Suprapubic skin (tissue), 4 donors: ENCODE data around the gene PHF12. TPM values are rescaled to one million over a fixed set of nuclear protein-coding genes. Genes with fewer than 3 reads are reported as not detected.

Source experiments
- DNase-seq, 2 donors: peaks; one replicate each; pipeline ENCODE4 v3.0.0-alpha.2; 2019; ENCODE audit warnings: low spot score in 2 of 2
- H3K27ac ChIP-seq: fragments of 200-600 bp; sonication (generic); one replicate; pipeline ENCODE4 v1.5.1; 2019
- H3K27me3 ChIP-seq: fragments of 200-600 bp; sonication (generic); one replicate; pipeline ENCODE4 v1.5.1; 2019
- H3K36me3 ChIP-seq: fragments of 200-600 bp; sonication (generic); one replicate; pipeline ENCODE4 v1.5.1; 2019
- H3K4me1 ChIP-seq: fragments of 200-600 bp; sonication (generic); one replicate; pipeline ENCODE4 v1.5.1; 2019
- H3K4me3 ChIP-seq: fragments of 200-600 bp; sonication (generic); one replicate; pipeline ENCODE4 v1.5.1; 2019; ENCODE audit warnings: mild to moderate bottlenecking
- H3K9me3 ChIP-seq: fragments of 200-600 bp; sonication (generic); one replicate; pipeline ENCODE4 v1.5.1; 2019
- CTCF ChIP-seq, 2 donors: fragments of 200-600 bp in 1 of 2; fragments of 450-650 bp in 1 of 2; sonication (generic) in 1 of 2; IDR thresholded peaks; one replicate each; pipeline ENCODE4 v1.5.1; 2016 to 2019; ENCODE audit warnings: antibody characterized with exemption in 2 of 2, mild to moderate bottlenecking in 1 of 2, moderate library complexity in 1 of 2
- EP300 ChIP-seq: sonication (generic); formaldehyde crosslinking; IDR thresholded peaks from one replicate; pipeline ENCODE4 v1.6.1; 2017; ENCODE audit warnings: antibody characterized with exemption
- POLR2A ChIP-seq, 2 donors: fragments of 450-650 bp; IDR thresholded peaks; one replicate each; pipeline ENCODE4 v1.6.1; 2017; ENCODE audit warnings: antibody characterized with exemption in 2 of 2, mild to moderate bottlenecking in 2 of 2, moderate library complexity in 2 of 2
- POLR2AphosphoS5 ChIP-seq, 3 donors: sonication (generic); formaldehyde crosslinking; IDR thresholded peaks; one replicate each; pipeline ENCODE4 v1.6.1; 2017; ENCODE audit warnings: antibody characterized with exemption in 3 of 3
- WGBS: methylation state at CpG from one replicate; pipeline ENCODE4 v1.1.5; 2018; 5-methylcytosine and 5-hydroxymethylcytosine counted together
- total RNA-seq, 4 donors: library from RNA; depleted of rRNA; stranded (reverse); fragments of >200 nt; gene quantifications; one replicate each; pipeline ENCODE4 v1.1.0, GENCODE V29; 2016

Gene PHF12
- total RNA-seq, 4 donors from 2014 or later = 24.4 to 80.9 (median 35.4) TPM

- TF ChIP-seq POLR2AphosphoS5 (IDR thresholded peaks at IDR 0.05) (no peak), EP300 (no peak), CTCF (IDR thresholded peaks at IDR 0.05) (no peak), POLR2A (IDR thresholded peaks at IDR 0.05) (no peak)
- H3K9me3 ChIP-seq = no peaks in the 10 kb centered on the region
- peaks cover 6% of the 10 kb centered on the region for H3K27me3 ChIP-seq
- peaks cover 13% of the 10 kb centered on the region for H3K4me1 ChIP-seq
- no peaks in the 10 kb centered on the region for H3K36me3 ChIP-seq
- 47% methylated on average over 10 of the region's 10 CpGs for WGBS
- DNase-seq = no peak
- no peak overlapping the region for H3K27ac ChIP-seq
- H3K4me3 ChIP-seq = no peak overlapping the region
Observed at GRCh38 chr17:28968231-28968913, 17.1 kb upstream of the PHF12 start.

GRCh38 chr17:28967221-28968135 lies 16.2 kb upstream of the PHF12 start:
- no peaks in the 10 kb centered on the region for H3K9me3 ChIP-seq
- H3K27me3 ChIP-seq = peaks cover 8% of the 10 kb centered on the region
- no peaks in the 10 kb centered on the region for H3K36me3 ChIP-seq
- TF ChIP-seq POLR2AphosphoS5 (IDR thresholded peaks at IDR 0.05) (no peak), POLR2A (IDR thresholded peaks at IDR 0.05) (no peak), EP300 (no peak), CTCF (IDR thresholded peaks at IDR 0.05) (no peak)
- 50% methylated on average over 4 of the region's 7 CpGs for WGBS
- H3K4me3 ChIP-seq = no peak overlapping the region
- no peak overlapping the region for H3K27ac ChIP-seq
- no peak for DNase-seq
- H3K4me1 ChIP-seq = peaks cover 13% of the 10 kb centered on the region

GRCh38 chr17:28963841-28964240 lies 12.5 kb upstream of the PHF12 start:
- Histone ChIP-seq H3K27ac (no peak overlapping the region), H3K27me3 (peaks cover 16% of the 10 kb centered on the region), H3K36me3 (no peaks in the 10 kb centered on the region), H3K4me1 (peaks cover 3% of the 10 kb centered on the region), H3K9me3 (no peaks in the 10 kb centered on the region), H3K4me3 (no peak overlapping the region)
- WGBS = 36% methylated on average over 4 of the region's 8 CpGs
- no peak for DNase-seq
- TF ChIP-seq POLR2A (IDR thresholded peaks at IDR 0.05) = no peak
- no peak for TF ChIP-seq POLR2AphosphoS5 (IDR thresholded peaks at IDR 0.05)
- no peak for TF ChIP-seq EP300
- TF ChIP-seq CTCF (IDR thresholded peaks at IDR 0.05) = no peak

GRCh38 chr17:28963055-28963611 lies 11.8 kb upstream of the PHF12 start:
- H3K4me3 ChIP-seq = no peak overlapping the region
- no peaks in the 10 kb centered on the region for H3K36me3 ChIP-seq
- H3K9me3 ChIP-seq = no peaks in the 10 kb centered on the region
- 60% methylated on average over 6 of the region's 6 CpGs for WGBS
- TF ChIP-seq CTCF (IDR thresholded peaks at IDR 0.05) (no peak), POLR2AphosphoS5 (IDR thresholded peaks at IDR 0.05) (no peak), EP300 (no peak), POLR2A (IDR thresholded peaks at IDR 0.05) (no peak)
- peaks cover 3% of the 10 kb centered on the region for H3K4me1 ChIP-seq
- H3K27ac ChIP-seq = no peak overlapping the region
- no peak for DNase-seq
- peaks cover 16% of the 10 kb centered on the region for H3K27me3 ChIP-seq

- no peaks in the 10 kb centered on the region for H3K36me3 ChIP-seq
- no peak overlapping the region for H3K4me3 ChIP-seq
- no peak for TF ChIP-seq EP300
- no peak for TF ChIP-seq POLR2A (IDR thresholded peaks at IDR 0.05)
- TF ChIP-seq CTCF (IDR thresholded peaks at IDR 0.05) = no peak
- TF ChIP-seq POLR2AphosphoS5 (IDR thresholded peaks at IDR 0.05) = no peak
- 85% methylated on average over 7 of the region's 7 CpGs for WGBS
- DNase-seq = no peak
- H3K27me3 ChIP-seq = peaks cover 16% of the 10 kb centered on the region
- H3K9me3 ChIP-seq = no peaks in the 10 kb centered on the region
- H3K4me1 ChIP-seq = no peaks in the 10 kb centered on the region
- H3K27ac ChIP-seq = no peak overlapping the region
Observed at GRCh38 chr17:28961391-28961790, 10.1 kb upstream of the PHF12 start.
